HUES6 (cell line): Measurements from ENCODE around the gene GATA6.
"Not testable (repeated sequence)": the region's sequence is repeated elsewhere in the genome, so short reads cannot be mapped to it uniquely, and the experiment has no call there.

ENCODE experiments used
- H3K27ac ChIP-seq: 2 replicates; pipeline ENCODE4 v1.7.0; 2013; ENCODE audit warnings: low read depth, mild to moderate bottlenecking, low read length, inconsistent platforms
- H3K27me3 ChIP-seq: 2 replicates; pipeline ENCODE4 v1.6.1; 2013; ENCODE audit warnings: low read length; ENCODE audit not compliant: control insufficient read depth, insufficient read depth
- H3K36me3 ChIP-seq: 2 replicates; pipeline ENCODE4 v1.6.1; 2013; ENCODE audit warnings: low read length; ENCODE audit not compliant: control insufficient read depth, insufficient read depth
- H3K4me1 ChIP-seq: 2 replicates; pipeline ENCODE4 v1.6.1; 2013; ENCODE audit warnings: low read length; ENCODE audit not compliant: control insufficient read depth, insufficient read depth
- H3K4me3 ChIP-seq: 2 replicates; pipeline ENCODE4 v1.5.1; 2013; ENCODE audit warnings: low read depth, low read length
- H3K9ac ChIP-seq: one replicate; pipeline ENCODE4 v1.6.1; 2013; ENCODE audit warnings: mild to moderate bottlenecking, low read length
- H3K9me3 ChIP-seq: 2 replicates; pipeline ENCODE4 v1.6.1; 2013; ENCODE audit warnings: low read depth, low read length; ENCODE audit not compliant: control insufficient read depth, insufficient read depth

Gene GATA6

DNA sequence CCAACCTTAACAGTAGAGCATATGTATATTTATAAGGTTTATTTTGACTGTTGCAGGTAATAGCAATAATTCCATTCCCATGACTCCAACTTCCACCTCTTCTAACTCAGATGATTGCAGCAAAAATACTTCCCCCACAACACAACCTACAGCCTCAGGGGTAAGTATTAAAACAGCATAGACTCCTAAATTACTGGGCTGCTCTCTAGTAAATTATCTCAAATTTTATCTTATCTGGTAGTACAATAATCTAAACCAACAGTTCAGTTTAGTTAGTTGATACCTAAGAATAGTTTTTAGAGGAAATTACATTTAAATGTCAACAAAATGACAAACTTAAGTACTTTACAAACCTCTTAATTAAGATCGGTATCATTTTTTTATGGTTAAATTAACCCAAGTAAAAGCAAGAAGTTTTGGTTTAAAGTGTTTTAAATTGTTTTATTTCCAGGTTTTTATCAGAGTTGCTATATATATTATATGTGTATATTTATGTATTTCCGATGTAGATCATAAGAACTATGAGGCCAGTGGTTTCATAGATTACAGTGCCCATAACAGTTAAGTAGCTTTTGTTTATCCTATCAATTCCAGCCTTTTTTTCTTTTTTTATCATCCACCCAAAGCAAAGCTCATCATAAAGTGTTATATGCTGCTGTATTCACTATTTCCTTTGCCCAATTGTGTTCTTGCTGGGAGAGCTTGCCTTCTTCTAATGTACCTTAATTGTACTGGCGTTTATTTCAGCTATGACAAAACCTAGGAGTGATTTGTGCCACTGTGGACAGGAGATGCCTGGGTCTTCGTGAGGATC lies 13.7 kb downstream of the GATA6 start:
- no peaks in the 10 kb centered on the region for H3K9me3 ChIP-seq
- no peak overlapping the region for H3K9ac ChIP-seq
- no peaks in the 10 kb centered on the region; the same call in 1 of the 2 replicates for H3K36me3 ChIP-seq
- H3K27me3 ChIP-seq = peaks cover 40% of the 10 kb centered on the region
- H3K27ac ChIP-seq = no peak overlapping the region
- H3K4me3 ChIP-seq = no peak overlapping the region
- H3K4me1 ChIP-seq = peaks cover 15% of the 10 kb centered on the region; the same call in 1 of the 2 replicates

DNA sequence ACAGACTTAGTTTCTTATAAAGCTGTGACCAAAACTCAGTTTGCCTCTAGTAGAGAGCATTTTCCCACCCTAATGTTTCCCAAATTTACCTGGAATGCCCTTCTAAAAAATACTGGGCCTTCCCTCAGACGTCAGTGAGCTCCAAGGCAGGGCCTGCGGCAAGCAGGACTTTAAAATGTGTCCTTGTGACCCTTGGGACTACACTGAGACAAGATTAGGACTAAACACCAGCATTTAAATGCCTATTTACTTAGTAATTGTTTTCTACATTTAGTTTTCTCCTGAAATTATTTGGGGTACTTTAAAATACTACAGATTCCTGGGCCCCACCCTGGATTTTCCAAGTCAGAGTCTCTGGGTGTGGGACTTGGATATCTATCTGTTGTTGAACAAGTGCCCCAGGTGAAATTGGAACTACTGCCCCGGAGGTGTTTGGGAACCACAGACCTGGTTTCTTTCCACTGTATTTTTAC lies 14.3 kb downstream of the GATA6 start:
- H3K27me3 ChIP-seq = peaks cover 34% of the 10 kb centered on the region
- H3K36me3 ChIP-seq = no peaks in the 10 kb centered on the region; the same call in 1 of the 2 replicates
- H3K4me3 ChIP-seq = no peak overlapping the region
- no peaks in the 10 kb centered on the region for H3K9me3 ChIP-seq
- H3K4me1 ChIP-seq = peaks cover 10% of the 10 kb centered on the region; the same call in 1 of the 2 replicates
- H3K27ac ChIP-seq = no peak overlapping the region
- H3K9ac ChIP-seq = no peak overlapping the region

DNA sequence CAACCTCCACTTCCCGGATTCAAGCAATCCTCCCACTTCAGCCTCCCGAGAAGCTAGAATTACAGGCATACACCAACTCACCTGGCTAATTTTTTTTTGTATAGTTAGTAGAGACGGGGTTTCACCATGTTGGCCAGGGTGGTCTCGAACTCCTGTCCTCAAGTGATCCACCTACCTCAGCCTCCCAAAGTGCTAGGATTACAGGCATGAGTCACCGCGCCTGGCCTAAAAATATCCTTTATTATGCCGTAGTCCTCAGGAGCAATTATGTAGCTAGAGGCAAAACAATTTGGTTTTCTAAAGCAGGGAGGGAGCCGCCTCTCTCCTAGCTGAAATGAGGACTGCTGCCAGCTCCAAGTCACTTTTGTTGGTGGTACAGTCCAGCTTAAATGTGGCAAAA lies 15.2 kb downstream of the GATA6 start:
- not testable (repeated sequence) for H3K36me3 ChIP-seq, H3K4me1 ChIP-seq, H3K4me3 ChIP-seq, H3K9ac ChIP-seq, H3K9me3 ChIP-seq, H3K27ac ChIP-seq
- peaks cover 25% of the 10 kb centered on the region for H3K27me3 ChIP-seq

DNA sequence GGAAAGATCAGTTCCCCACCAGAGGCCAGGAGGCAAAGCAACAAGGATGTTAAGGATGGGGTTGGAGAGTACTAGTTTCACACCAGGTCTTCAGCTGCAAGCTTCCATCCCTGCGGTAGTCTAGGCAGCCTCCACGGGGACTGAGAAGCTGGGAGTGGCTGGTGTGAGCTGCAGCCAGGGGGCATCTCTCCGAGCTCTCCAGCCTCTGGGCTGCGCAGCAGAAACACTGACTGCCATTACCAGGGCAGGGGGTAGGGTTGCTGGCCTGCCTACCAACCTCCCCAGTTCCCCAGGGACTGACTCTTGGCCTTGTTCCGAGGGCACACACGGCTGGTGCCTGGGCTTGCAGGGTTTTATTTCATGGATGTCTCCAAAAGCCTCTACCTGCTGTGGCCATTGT lies 15.9 kb downstream of the GATA6 start:
- H3K36me3 ChIP-seq = no peaks in the 10 kb centered on the region; the same call in 1 of the 2 replicates
- H3K9ac ChIP-seq = no peak overlapping the region
- no peak overlapping the region for H3K4me3 ChIP-seq
- H3K9me3 ChIP-seq = no peaks in the 10 kb centered on the region
- H3K4me1 ChIP-seq = peaks cover 10% of the 10 kb centered on the region; the same call in 1 of the 2 replicates
- H3K27ac ChIP-seq = no peak overlapping the region
- peaks cover 18% of the 10 kb centered on the region for H3K27me3 ChIP-seq

DNA sequence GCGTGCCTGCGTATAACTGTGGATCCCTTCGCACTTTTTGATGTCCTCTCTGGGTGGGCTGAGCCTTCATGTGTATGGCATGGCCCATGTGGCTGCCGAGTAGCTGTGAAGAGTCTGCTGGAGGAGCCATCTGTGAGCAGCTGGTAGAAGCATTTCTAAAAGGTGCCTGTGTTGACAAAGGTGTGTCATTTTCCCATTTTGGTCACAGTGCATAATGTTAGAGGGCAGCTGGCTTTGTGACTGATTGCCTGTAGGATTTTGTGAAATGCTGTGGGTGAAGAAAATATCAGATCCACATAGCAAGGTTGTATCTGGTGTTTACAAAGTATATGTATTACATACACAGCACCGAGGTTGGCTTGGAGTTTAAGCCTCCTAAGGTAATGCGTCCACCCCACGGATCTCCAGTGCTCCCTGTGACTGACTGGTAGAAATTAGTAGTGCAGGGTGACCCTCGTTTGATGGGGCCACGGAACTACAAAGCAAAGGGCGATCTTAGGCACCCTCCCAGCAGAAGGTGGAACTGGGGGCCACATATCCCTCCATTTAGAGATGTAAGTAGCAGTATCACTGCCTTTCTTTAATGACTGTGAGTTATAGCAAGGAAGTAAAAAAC lies 16.5 kb downstream of the GATA6 start:
- Histone ChIP-seq H3K4me1 (peaks cover 10% of the 10 kb centered on the region; the same call in 1 of the 2 replicates), H3K4me3 (no peak overlapping the region), H3K27me3 (peaks cover 12% of the 10 kb centered on the region), H3K27ac (no peak overlapping the region), H3K9me3 (no peaks in the 10 kb centered on the region), H3K36me3 (no peaks in the 10 kb centered on the region; the same call in 1 of the 2 replicates), H3K9ac (no peak overlapping the region)

DNA sequence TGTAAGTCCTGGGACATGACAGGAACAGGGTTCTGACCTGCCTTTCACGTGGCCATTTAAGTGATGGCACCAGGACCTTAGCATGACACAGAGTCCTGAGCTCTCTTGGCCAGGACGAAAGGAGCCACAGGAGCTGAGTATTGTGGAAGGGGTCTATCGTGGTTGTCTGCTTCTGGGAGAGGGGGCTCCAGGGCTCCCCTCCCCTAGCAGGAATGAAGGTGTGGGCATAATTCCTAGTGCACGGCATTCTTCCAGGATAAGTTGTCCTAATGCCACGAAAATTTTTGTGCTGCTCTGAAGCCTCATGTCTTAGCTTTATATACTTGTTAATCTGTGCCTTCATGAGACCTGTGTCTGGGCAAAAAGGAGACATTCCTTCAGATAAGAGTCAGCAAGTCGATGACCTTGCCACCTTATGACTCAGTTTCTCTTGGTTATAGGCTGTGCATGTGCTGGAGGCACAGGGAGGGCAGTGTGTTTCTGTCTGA lies 17.1 kb downstream of the GATA6 start:
- no peaks in the 10 kb centered on the region for H3K9me3 ChIP-seq
- peaks cover 10% of the 10 kb centered on the region; the same call in 1 of the 2 replicates for H3K4me1 ChIP-seq
- no peak overlapping the region for H3K27ac ChIP-seq
- H3K9ac ChIP-seq = no peak overlapping the region
- H3K4me3 ChIP-seq = no peak overlapping the region
- no peaks in the 10 kb centered on the region; the same call in 1 of the 2 replicates for H3K36me3 ChIP-seq
- H3K27me3 ChIP-seq = peaks cover 6% of the 10 kb centered on the region

DNA sequence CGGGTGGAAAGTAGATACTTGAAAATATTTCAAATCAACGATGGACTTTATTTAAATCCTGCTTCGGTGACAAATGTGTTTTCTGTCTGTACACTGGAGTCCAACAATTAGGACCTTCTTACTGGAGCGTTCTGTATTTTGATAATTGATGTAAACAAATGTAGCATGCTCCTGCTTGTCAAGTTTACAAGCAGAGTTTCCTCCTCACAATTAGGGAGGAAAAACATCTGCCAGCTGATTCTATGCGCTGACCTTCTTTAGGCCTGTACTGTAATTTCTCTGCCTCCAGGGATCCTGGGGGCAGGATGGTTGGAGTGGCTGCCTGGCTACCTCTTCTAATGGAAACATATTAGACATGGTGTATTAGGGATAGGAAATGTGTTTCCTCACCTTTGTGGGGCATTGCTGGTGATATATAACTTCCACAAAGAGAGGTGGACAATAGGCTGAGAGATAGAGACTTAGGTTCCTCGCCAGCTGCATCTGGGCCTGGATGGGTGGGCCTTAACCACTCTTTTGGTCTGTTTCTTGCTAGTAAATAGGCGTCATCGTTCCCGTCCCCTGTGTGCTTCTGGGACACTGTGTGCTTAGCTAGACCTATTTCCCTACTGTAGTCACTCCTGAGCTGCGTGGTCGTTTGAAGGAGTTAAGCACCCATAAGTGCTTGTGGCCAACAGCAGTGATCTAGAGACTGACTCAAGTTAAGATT lies 19.3 kb downstream of the GATA6 start:
- H3K4me1 ChIP-seq = peaks cover 16% of the 10 kb centered on the region; the same call in 1 of the 2 replicates
- no peaks in the 10 kb centered on the region; the same call in 1 of the 2 replicates for H3K27me3 ChIP-seq

DNA sequence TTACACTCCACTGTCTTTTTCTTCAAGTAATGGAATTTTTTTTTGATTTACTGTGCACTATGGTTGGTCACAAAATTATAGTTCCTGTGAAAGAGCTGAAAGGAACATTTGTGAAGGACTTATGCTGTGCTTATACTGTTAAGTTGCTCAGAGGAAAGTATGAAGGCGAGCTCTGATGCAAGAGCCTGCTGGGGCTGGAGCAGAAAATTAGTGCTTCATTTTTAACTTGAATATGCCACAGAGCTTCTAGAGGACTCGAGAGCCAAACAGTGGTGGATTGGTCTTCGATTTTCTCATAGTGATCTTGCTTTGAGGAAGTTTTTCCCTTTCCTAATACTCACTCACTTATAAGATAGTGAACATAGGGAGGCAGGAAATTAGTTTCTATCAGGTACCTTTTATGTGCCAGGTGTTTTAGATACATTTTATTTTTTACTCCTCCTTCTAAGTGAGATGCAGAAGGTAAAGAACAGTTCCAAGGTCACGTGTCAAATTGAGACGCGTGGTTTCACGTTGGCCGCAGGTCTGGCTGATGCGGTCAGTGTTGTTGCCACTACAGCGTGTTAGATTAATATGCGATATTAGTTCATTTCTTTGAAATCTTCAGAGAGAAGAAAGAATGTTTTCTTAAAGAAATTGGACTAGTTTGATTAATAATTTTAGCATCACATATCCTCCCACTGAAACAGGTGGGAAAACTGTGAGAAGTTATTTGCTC lies 20.2 kb downstream of the GATA6 start:
- Histone ChIP-seq H3K27me3 (no peaks in the 10 kb centered on the region; the same call in 1 of the 2 replicates), H3K9me3 (no peaks in the 10 kb centered on the region), H3K4me3 (no peak overlapping the region), H3K4me1 (peaks cover 24% of the 10 kb centered on the region; the same call in 1 of the 2 replicates), H3K36me3 (no peaks in the 10 kb centered on the region; the same call in 1 of the 2 replicates), H3K27ac (no peak overlapping the region), H3K9ac (no peak overlapping the region)

More for the DNA sequence above, 19.3 kb downstream of the GATA6 start:
- Histone ChIP-seq H3K4me3 (no peak overlapping the region), H3K27ac (no peak overlapping the region), H3K9ac (no peak overlapping the region), H3K9me3 (no peaks in the 10 kb centered on the region), H3K36me3 (no peaks in the 10 kb centered on the region; the same call in 1 of the 2 replicates)

DNA sequence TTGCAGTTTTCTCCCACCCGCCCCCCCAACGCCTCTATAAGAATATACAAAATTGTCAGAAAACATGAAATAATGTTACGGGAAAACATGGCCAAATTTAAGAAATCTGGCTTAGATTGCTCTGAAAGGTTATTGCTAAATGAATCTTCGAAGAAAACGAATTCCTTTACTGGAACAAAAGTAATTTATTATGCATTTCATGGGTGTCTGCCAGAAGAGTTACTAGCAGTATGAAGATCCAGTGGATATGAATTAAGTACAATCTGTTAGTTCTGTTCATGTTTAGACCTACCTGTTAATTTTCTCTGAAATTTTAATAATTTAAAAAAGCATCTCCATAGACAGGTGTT lies 21.9 kb downstream of the GATA6 start:
- no peaks in the 10 kb centered on the region for H3K27me3 ChIP-seq
- H3K4me1 ChIP-seq = peaks cover 19% of the 10 kb centered on the region; the same call in 1 of the 2 replicates
- no peak overlapping the region for H3K9ac ChIP-seq
- H3K27ac ChIP-seq = no peak overlapping the region
- H3K9me3 ChIP-seq = no peaks in the 10 kb centered on the region
- no peaks in the 10 kb centered on the region; the same call in 1 of the 2 replicates for H3K36me3 ChIP-seq
- no peak overlapping the region for H3K4me3 ChIP-seq

DNA sequence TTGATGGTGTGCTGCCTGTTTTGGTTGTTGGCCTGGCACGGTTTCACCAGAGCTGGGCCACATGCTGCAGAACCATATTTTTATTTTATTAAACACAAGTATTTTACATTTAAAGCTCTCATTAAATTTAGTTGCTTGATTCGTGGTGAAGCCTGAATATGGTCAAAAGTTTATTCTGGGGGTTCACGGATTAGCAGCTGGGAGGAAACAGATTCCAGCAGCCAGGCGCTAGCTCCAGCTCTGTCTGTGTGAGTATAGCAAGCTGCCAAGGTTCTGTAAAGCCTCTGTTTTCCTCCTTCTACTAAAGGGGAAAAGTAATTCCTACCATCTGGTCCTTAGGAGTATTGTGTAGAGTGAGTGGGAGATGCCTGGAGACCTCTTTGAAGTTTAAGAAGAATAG lies 22.5 kb downstream of the GATA6 start:
- H3K9ac ChIP-seq = no peak overlapping the region
- no peak overlapping the region for H3K27ac ChIP-seq
- no peaks in the 10 kb centered on the region for H3K27me3 ChIP-seq
- peaks cover 19% of the 10 kb centered on the region; the same call in 1 of the 2 replicates for H3K4me1 ChIP-seq
- no peaks in the 10 kb centered on the region for H3K9me3 ChIP-seq
- no peaks in the 10 kb centered on the region; the same call in 1 of the 2 replicates for H3K36me3 ChIP-seq
- H3K4me3 ChIP-seq = no peak overlapping the region
